Activated CD8-positive, alpha-beta T cell treated with anti-CD3 and anti-CD28 coated beads for 36 hours (primary cell): ENCODE data around the gene PLA2G2F. TPM values are rescaled to one million over a fixed set of nuclear protein-coding genes. Genes with fewer than 3 reads are reported as not detected.

Experiments used
- ATAC-seq: fragments of 200-7000 bp; cut with Tn5 transposase; one replicate; pipeline ENCODE4 v1.10.0; 2021; ENCODE audit warnings: mild to moderate bottlenecking, moderate library complexity
- CTCF ChIA-PET: fragments of 350-600 bp; sonication (Branson Sonifier 250); formaldehyde crosslinking; loops from one replicate; lab custom pipeline; 2021; ENCODE audit warnings: antibody characterized with exemption; lab: Charles Lee
- POLR2A ChIA-PET: fragments of 350-600 bp; sonication (Branson Sonifier 250); formaldehyde crosslinking; loops from one replicate; lab custom pipeline; 2021; ENCODE audit warnings: antibody characterized with exemption; lab: Charles Lee
- DNase-seq: peaks from one replicate; pipeline ENCODE4 v3.0.0-alpha.2; 2020
- H3K27ac Mint-ChIP-seq: one replicate; pipeline ENCODE4 v1.8.0; 2021; ENCODE audit warnings: mild to moderate bottlenecking, mixed read lengths
- H3K27me3 Mint-ChIP-seq: one replicate; pipeline ENCODE4 v1.8.0; 2021; ENCODE audit warnings: mixed read lengths
- H3K36me3 Mint-ChIP-seq: one replicate; pipeline ENCODE4 v1.8.0; 2021; ENCODE audit warnings: low read depth, mixed read lengths
- H3K4me1 Mint-ChIP-seq: one replicate; pipeline ENCODE4 v1.8.0; 2021; ENCODE audit warnings: low read depth, mixed read lengths
- H3K4me3 Mint-ChIP-seq: one replicate; pipeline ENCODE4 v1.8.0; 2021; ENCODE audit warnings: mild to moderate bottlenecking, moderate library complexity, mixed read lengths
- H3K9me3 Mint-ChIP-seq: one replicate; pipeline ENCODE4 v1.8.0; 2021; ENCODE audit warnings: mixed read lengths
- CTCF ChIP-seq: fragments of 200-600 bp; IDR thresholded peaks from one replicate; pipeline ENCODE4 v1.8.0; 2022; ENCODE audit warnings: antibody characterized with exemption, mild to moderate bottlenecking
- intact Hi-C: fragments of 100-400 bp; cut with micrococcal nuclease; formaldehyde crosslinking; loops from one replicate; pipeline ENCODE4 v1.10.0; 2022
- total RNA-seq, 2 experiments: library from RNA; stranded (reverse); gene quantifications; one replicate each; pipeline ENCODE4 v1.2.3, GENCODE V29; 2021

The PLA2G2F gene
- total RNA-seq, 2 experiments from 2014 or later: not detected

- DNase-seq: no peak
- ChIA-PET POLR2A (no interaction called here), CTCF (no interaction called here)
- intact Hi-C loops: no loop called here
- Mint-ChIP-seq H3K4me3 (no peak overlapping the region), H3K4me1 (no peaks in the 10 kb centered on the region), H3K27ac (no peak overlapping the region), H3K36me3 (no peaks in the 10 kb centered on the region), H3K27me3 (peaks cover 24% of the 10 kb centered on the region), H3K9me3 (no peaks in the 10 kb centered on the region)
- no peak for TF ChIP-seq CTCF
- no peak for ATAC-seq
These were observed 26.7 kb upstream of the PLA2G2F start for GRCh38 chr1:20112279-20113000.

GRCh38 chr1:20114021-20114648, 25.0 kb upstream of the PLA2G2F start:
- no peak for TF ChIP-seq CTCF
- H3K27me3 Mint-ChIP-seq: peaks cover 25% of the 10 kb centered on the region
- ATAC-seq (no peak), DNase-seq (no peak)
- intact Hi-C loops: no loop called here
- no peaks in the 10 kb centered on the region for H3K4me1 Mint-ChIP-seq
- no peaks in the 10 kb centered on the region for H3K9me3 Mint-ChIP-seq
- ChIA-PET POLR2A (interaction anchor here (1.1 kb wide), 1 partner anchor 12 kb away, joined by 4 read pairs; no protein-coding TSS in a partner anchor), CTCF (no interaction called here)
- no peaks in the 10 kb centered on the region for H3K36me3 Mint-ChIP-seq
- no peak overlapping the region for H3K4me3 Mint-ChIP-seq
- H3K27ac Mint-ChIP-seq: no peak overlapping the region

- no peaks in the 10 kb centered on the region for H3K4me1 Mint-ChIP-seq
- no peaks in the 10 kb centered on the region for H3K36me3 Mint-ChIP-seq
- intact Hi-C loops: no loop called here
- no peaks in the 10 kb centered on the region for H3K9me3 Mint-ChIP-seq
- H3K27ac Mint-ChIP-seq: no peak overlapping the region
- no peak overlapping the region for H3K4me3 Mint-ChIP-seq
- no peak for TF ChIP-seq CTCF
- DNase-seq: no peak
- ATAC-seq: no peak
- CTCF ChIA-PET: no interaction called here
- H3K27me3 Mint-ChIP-seq: peaks cover 23% of the 10 kb centered on the region
- POLR2A ChIA-PET: interaction anchor here (0.6 kb wide), 1 partner anchor 439 kb away, joined by 3 read pairs; no protein-coding TSS in a partner anchor
These were observed 23.6 kb upstream of the PLA2G2F start for GRCh38 chr1:20115479-20115878.

GRCh38 chr1:20115916-20116315, 23.2 kb upstream of the PLA2G2F start:
- peaks cover 22% of the 10 kb centered on the region for H3K27me3 Mint-ChIP-seq
- DNase-seq (no peak), ATAC-seq (no peak)
- H3K4me3 Mint-ChIP-seq: no peak overlapping the region
- ChIA-PET POLR2A (interaction anchor here (0.6 kb wide), 1 partner anchor 439 kb away, joined by 3 read pairs; no protein-coding TSS in a partner anchor), CTCF (no interaction called here)
- intact Hi-C loops: no loop called here
- no peaks in the 10 kb centered on the region for H3K4me1 Mint-ChIP-seq
- no peak overlapping the region for H3K27ac Mint-ChIP-seq
- H3K9me3 Mint-ChIP-seq: no peaks in the 10 kb centered on the region
- no peaks in the 10 kb centered on the region for H3K36me3 Mint-ChIP-seq
- no peak for TF ChIP-seq CTCF

- no peak for TF ChIP-seq CTCF
- H3K36me3 Mint-ChIP-seq: no peaks in the 10 kb centered on the region
- H3K4me3 Mint-ChIP-seq: no peak overlapping the region
- H3K9me3 Mint-ChIP-seq: no peaks in the 10 kb centered on the region
- intact Hi-C loops: no loop called here
- no peak overlapping the region for H3K27ac Mint-ChIP-seq
- DNase-seq (no peak), ATAC-seq (no peak)
- H3K27me3 Mint-ChIP-seq: peaks cover 27% of the 10 kb centered on the region
- POLR2A ChIA-PET: no interaction called here
- H3K4me1 Mint-ChIP-seq: no peaks in the 10 kb centered on the region
- CTCF ChIA-PET: no interaction called here
These were observed 21.9 kb upstream of the PLA2G2F start for GRCh38 chr1:20117236-20117635.
